Endodermal cell (in vitro differentiated cells): ENCODE measurements around the gene SOCS1. TPM values are rescaled to one million over a fixed set of nuclear protein-coding genes. Genes with fewer than 3 reads are reported as not detected.

Experiments used
- DNase-seq: peaks from one replicate; pipeline ENCODE4 v3.0.0-alpha.2; 2017
- H3K27ac ChIP-seq: 2 replicates; pipeline ENCODE4 v1.5.1; 2013; ENCODE audit warnings: mild to moderate bottlenecking, low read depth, low read length, moderate library complexity
- H3K27me3 ChIP-seq: 2 replicates; pipeline ENCODE4 v1.6.1; 2013; ENCODE audit warnings: mild to moderate bottlenecking, low read length, moderate library complexity; ENCODE audit not compliant: insufficient read depth, control insufficient read depth, poor library complexity, severe bottlenecking
- H3K36me3 ChIP-seq: 2 replicates; pipeline ENCODE4 v1.7.0; 2013; ENCODE audit warnings: mild to moderate bottlenecking, low read length, moderate library complexity; ENCODE audit not compliant: control insufficient read depth, insufficient read depth
- H3K4me1 ChIP-seq: one replicate; pipeline ENCODE4 v1.7.0; 2013; ENCODE audit warnings: low read length; ENCODE audit not compliant: control insufficient read depth, insufficient read depth
- H3K4me3 ChIP-seq: 2 replicates; pipeline ENCODE4 v1.5.1; 2013; ENCODE audit warnings: mild to moderate bottlenecking, low read length, moderate library complexity
- H3K9ac ChIP-seq: 2 replicates; pipeline ENCODE4 v1.6.1; 2013; ENCODE audit warnings: mild to moderate bottlenecking, low read length, moderate library complexity; ENCODE audit not compliant: poor library complexity, severe bottlenecking; ENCODE audit errors: extremely low read depth
- H3K9me3 ChIP-seq: 2 replicates; pipeline ENCODE4 v1.6.1; 2013; ENCODE audit warnings: mild to moderate bottlenecking, low read length, moderate library complexity; ENCODE audit not compliant: control insufficient read depth
- H3K27ac Mint-ChIP-seq: 2 replicates; pipeline ENCODE4 v1.8.0; 2020; ENCODE audit warnings: mixed read lengths
- H3K27me3 Mint-ChIP-seq: 2 replicates; pipeline ENCODE4 v1.8.0; 2021; ENCODE audit warnings: mild to moderate bottlenecking, mixed read lengths; ENCODE audit not compliant: insufficient read depth
- H3K36me3 Mint-ChIP-seq: 2 replicates; pipeline ENCODE4 v1.8.0; 2020; ENCODE audit warnings: low read depth, mixed read lengths
- H3K4me1 Mint-ChIP-seq: 2 replicates; pipeline ENCODE4 v1.8.0; 2020; ENCODE audit warnings: mixed read lengths
- H3K4me3 Mint-ChIP-seq: 2 replicates; pipeline ENCODE4 v1.8.0; 2020; ENCODE audit warnings: mild to moderate bottlenecking, moderate library complexity, mixed read lengths
- H3K9me3 Mint-ChIP-seq: 2 replicates; pipeline ENCODE4 v1.8.0; 2020; ENCODE audit warnings: mild to moderate bottlenecking, mixed read lengths
- WGBS, 2 experiments: methylation state at CpG; one replicate each; pipeline versions ENCODE4 v1.1.5 to v1.1.7; 2013; ENCODE audit warnings: missing lambda C conversion rate in 2 of 2, mixed read lengths in 1 of 2; ENCODE audit not compliant: insufficient coverage in 1 of 2, insufficient read length in 1 of 2; 5-methylcytosine and 5-hydroxymethylcytosine counted together
- total RNA-seq, 2 donors: library from RNA; stranded (reverse); fragmentation: NEBNext Ultra II Directional in 1 of 2; extraction: Animal tissue kit (Norgen Biotek cat#: 25700) in 1 of 2; gene quantifications; 2 replicates in 1 of 2; 3 replicates in 1 of 2; pipeline ENCODE4 v1.2.1, GENCODE V29; 2021
- TF ChIP-seq, protein P1 (sequence below): fragments of 200-600 bp; sonication (generic); conservative IDR thresholded peaks from 2 replicates; pipeline ENCODE4 v1.5.0; 2021; ENCODE audit warnings: antibody characterized with exemption, mild to moderate bottlenecking

Gene SOCS1
- total RNA-seq, 2 donors from 2014 or later, result 5.6 to 7.2 TPM

GRCh38 chr16:11236461-11237254 lies 19.3 kb downstream of the SOCS1 start:
- Mint-ChIP-seq H3K4me3 (no peak overlapping the region), H3K27me3 (peaks cover 2% of the 10 kb centered on the region), H3K36me3 (no peaks in the 10 kb centered on the region), H3K27ac (no peak overlapping the region), H3K9me3 (no peaks in the 10 kb centered on the region), H3K4me1 (no peaks in the 10 kb centered on the region)
- no peaks in the 10 kb centered on the region for H3K4me1 ChIP-seq
- TF ChIP-seq, protein P1, sequence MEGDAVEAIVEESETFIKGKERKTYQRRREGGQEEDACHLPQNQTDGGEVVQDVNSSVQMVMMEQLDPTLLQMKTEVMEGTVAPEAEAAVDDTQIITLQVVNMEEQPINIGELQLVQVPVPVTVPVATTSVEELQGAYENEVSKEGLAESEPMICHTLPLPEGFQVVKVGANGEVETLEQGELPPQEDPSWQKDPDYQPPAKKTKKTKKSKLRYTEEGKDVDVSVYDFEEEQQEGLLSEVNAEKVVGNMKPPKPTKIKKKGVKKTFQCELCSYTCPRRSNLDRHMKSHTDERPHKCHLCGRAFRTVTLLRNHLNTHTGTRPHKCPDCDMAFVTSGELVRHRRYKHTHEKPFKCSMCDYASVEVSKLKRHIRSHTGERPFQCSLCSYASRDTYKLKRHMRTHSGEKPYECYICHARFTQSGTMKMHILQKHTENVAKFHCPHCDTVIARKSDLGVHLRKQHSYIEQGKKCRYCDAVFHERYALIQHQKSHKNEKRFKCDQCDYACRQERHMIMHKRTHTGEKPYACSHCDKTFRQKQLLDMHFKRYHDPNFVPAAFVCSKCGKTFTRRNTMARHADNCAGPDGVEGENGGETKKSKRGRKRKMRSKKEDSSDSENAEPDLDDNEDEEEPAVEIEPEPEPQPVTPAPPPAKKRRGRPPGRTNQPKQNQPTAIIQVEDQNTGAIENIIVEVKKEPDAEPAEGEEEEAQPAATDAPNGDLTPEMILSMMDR, result no peak
- no peak overlapping the region for H3K9ac ChIP-seq
- H3K4me3 ChIP-seq, result no peak overlapping the region
- DNase-seq, result no peak
- no peaks in the 10 kb centered on the region for H3K36me3 ChIP-seq
- no peaks in the 10 kb centered on the region for H3K27me3 ChIP-seq
- H3K27ac ChIP-seq, result no peak overlapping the region
- WGBS, 2 experiments, result 94 to 98% methylated on average over 8 to 10 of the region's 10 CpGs
- no peaks in the 10 kb centered on the region for H3K9me3 ChIP-seq

GRCh38 chr16:11235703-11235991 lies 20.4 kb downstream of the SOCS1 start:
- no peaks in the 10 kb centered on the region for H3K9me3 Mint-ChIP-seq
- H3K4me3 ChIP-seq, result no peak overlapping the region
- DNase-seq, result no peak
- no peak overlapping the region for H3K9ac ChIP-seq
- no peaks in the 10 kb centered on the region for H3K36me3 Mint-ChIP-seq
- peaks cover 2% of the 10 kb centered on the region for H3K27me3 Mint-ChIP-seq
- H3K4me3 Mint-ChIP-seq, result no peak overlapping the region
- no peak overlapping the region for H3K27ac Mint-ChIP-seq
- WGBS, 2 experiments, result 94 to 100% methylated on average over 1 to 5 of the region's 5 CpGs
- no peaks in the 10 kb centered on the region for H3K4me1 ChIP-seq
- TF ChIP-seq, protein P1, result no peak
- no peaks in the 10 kb centered on the region for H3K27me3 ChIP-seq
- H3K36me3 ChIP-seq, result no peaks in the 10 kb centered on the region
- no peak overlapping the region for H3K27ac ChIP-seq
- no peaks in the 10 kb centered on the region for H3K9me3 ChIP-seq
- H3K4me1 Mint-ChIP-seq, result no peaks in the 10 kb centered on the region

- H3K4me3 Mint-ChIP-seq, result no peak overlapping the region
- H3K9ac ChIP-seq, result no peak overlapping the region
- H3K4me3 ChIP-seq, result no peak overlapping the region
- 94 to 96% methylated on average over 13 of the region's 13 CpGs for WGBS, 2 experiments
- DNase-seq, result no peak
- H3K27ac Mint-ChIP-seq, result no peak overlapping the region
- no peaks in the 10 kb centered on the region for H3K4me1 ChIP-seq
- TF ChIP-seq, protein P1, result no peak
- H3K36me3 Mint-ChIP-seq, result no peaks in the 10 kb centered on the region
- no peaks in the 10 kb centered on the region for H3K27me3 ChIP-seq
- no peaks in the 10 kb centered on the region for H3K9me3 ChIP-seq
- no peaks in the 10 kb centered on the region for H3K36me3 ChIP-seq
- no peaks in the 10 kb centered on the region for H3K9me3 Mint-ChIP-seq
- no peaks in the 10 kb centered on the region for H3K4me1 Mint-ChIP-seq
- H3K27ac ChIP-seq, result no peak overlapping the region
- H3K27me3 Mint-ChIP-seq, result peaks cover 2% of the 10 kb centered on the region
Observed at GRCh38 chr16:11234884-11235702, 20.9 kb downstream of the SOCS1 start.
